ENCODE results near the gene LUC7L3. TPM values are rescaled to one million over a fixed set of nuclear protein-coding genes. Genes with fewer than 3 reads are reported as not detected.

LUC7L3 gene
- total RNA-seq, 3 donors from 2014 or later, result 91.0 to 122 (median 114) TPM

DNA sequence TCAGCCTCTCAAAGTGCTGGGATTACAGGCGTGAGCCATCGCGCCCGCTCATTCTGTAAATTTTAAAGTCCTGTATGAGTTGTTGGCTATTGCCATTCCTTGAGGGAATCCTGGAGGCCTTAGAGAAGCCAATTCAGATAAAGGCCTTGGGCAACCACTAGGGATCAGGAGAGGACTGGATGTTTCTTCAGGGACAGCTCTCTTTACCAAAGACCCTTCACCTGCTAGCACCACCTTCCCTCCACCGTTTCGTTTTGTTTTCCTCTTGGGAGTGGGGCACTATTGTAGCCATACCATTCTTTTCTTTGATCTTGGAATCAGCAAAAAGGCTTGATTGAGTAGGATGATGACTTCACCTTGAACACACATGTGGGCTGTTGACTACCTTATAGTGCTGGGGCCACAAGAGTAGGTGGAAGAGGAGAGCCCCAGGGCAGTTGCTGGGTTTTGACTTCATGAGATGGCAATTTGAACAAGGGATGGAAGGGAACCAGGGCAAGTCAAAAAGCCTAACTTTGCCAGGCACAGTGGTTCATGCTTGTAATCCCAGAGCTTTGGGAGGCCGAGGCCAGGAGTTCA is 54.9 kb downstream of the LUC7L3 start:
- no peaks in the 10 kb centered on the region for H3K4me1 ChIP-seq (ENCODE audit: low read depth)
- DNase-seq, result no peak
- TF ChIP-seq, protein P1, sequence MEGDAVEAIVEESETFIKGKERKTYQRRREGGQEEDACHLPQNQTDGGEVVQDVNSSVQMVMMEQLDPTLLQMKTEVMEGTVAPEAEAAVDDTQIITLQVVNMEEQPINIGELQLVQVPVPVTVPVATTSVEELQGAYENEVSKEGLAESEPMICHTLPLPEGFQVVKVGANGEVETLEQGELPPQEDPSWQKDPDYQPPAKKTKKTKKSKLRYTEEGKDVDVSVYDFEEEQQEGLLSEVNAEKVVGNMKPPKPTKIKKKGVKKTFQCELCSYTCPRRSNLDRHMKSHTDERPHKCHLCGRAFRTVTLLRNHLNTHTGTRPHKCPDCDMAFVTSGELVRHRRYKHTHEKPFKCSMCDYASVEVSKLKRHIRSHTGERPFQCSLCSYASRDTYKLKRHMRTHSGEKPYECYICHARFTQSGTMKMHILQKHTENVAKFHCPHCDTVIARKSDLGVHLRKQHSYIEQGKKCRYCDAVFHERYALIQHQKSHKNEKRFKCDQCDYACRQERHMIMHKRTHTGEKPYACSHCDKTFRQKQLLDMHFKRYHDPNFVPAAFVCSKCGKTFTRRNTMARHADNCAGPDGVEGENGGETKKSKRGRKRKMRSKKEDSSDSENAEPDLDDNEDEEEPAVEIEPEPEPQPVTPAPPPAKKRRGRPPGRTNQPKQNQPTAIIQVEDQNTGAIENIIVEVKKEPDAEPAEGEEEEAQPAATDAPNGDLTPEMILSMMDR (IDR thresholded peaks at IDR 0.05), result no peak
- no peak for ATAC-seq
- intact Hi-C loops (cut with DNase I, micrococcal nuclease), result no loop called here
- no peaks in the 10 kb centered on the region for H3K9me3 ChIP-seq
- H3K36me3 ChIP-seq (ENCODE audit: low read depth), result no peaks in the 10 kb centered on the region
- no peak overlapping the region for H3K4me3 ChIP-seq

DNA sequence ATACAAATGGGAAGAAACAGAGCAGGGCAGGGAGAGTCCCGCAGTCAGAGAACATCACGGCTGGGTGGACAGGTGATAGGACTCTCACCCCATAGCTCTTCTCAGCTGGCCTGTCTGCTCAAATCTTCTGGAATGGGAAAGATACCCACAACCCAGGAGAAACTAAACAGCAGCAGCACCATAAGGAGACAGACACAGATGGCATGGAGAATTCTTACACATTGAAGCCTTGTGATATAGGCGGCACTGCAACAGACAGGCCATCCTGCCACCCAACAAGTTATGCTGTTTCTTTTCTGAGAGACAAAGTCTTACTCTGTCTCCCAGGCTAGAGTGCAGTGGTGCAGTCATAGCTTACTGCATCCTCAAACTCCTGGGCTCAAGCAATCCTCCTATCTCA is 56.5 kb downstream of the LUC7L3 start:
- no peaks in the 10 kb centered on the region for H3K36me3 ChIP-seq (ENCODE audit: low read depth)
- no peaks in the 10 kb centered on the region for H3K4me1 ChIP-seq (ENCODE audit: low read depth)
- intact Hi-C loops (cut with DNase I, micrococcal nuclease), result no loop called here
- no peak for DNase-seq
- no peak overlapping the region for H3K4me3 ChIP-seq
- H3K9me3 ChIP-seq, result no peaks in the 10 kb centered on the region
- ATAC-seq, result no peak
- TF ChIP-seq, protein P1 (IDR thresholded peaks at IDR 0.05), result no peak

DNA sequence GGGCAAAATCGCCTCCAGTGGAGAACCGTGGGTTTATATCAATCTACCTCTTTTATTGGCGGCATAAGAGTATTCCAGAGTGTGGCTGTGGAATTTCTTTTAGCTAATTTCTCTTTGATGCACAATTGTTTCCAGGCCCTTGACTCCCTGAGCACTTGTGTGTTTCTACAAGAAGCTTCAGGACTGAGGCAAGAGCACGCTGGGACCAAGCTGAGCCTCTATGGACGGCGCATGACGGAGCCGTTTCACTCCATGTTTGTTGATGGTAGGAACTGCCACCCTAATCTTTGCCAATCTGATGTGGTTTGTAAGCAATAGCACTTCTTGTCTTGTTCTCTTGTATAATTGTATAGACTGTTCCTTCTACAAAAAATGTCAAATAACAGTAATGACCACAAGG is 59.1 kb downstream of the LUC7L3 start:
- TF ChIP-seq, protein P1 (IDR thresholded peaks at IDR 0.05), result no peak
- peak in 1 of 3 donors; percentile 14 for DNase-seq
- Histone ChIP-seq H3K4me3 (no peak overlapping the region), H3K9me3 (no peaks in the 10 kb centered on the region), H3K36me3 (ENCODE audit: low read depth) (no peaks in the 10 kb centered on the region), H3K4me1 (ENCODE audit: low read depth) (no peaks in the 10 kb centered on the region)
- intact Hi-C loops (cut with DNase I, micrococcal nuclease), result no loop called here
- ATAC-seq, result no peak

DNA sequence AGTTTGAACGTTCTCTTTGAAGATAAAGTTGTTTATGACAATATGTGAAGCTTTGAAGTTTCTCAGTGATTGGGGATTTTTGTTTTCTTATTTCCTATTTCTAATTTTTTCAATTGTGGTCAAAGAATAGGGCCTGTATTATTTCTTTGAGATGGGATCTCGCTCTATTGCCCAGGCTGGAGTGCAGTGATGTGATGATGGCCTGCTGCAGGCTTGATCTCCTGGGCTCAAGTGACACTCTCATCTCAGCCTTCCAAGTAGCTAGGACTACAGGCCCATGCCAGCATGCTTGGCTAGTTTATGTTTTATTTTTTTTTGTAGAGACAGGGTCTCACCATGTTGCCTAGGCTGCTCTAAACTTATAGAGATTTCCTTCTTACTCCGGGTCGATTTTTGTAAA is 59.6 kb downstream of the LUC7L3 start:
- DNase-seq, result no peak
- TF ChIP-seq, protein P1 (IDR thresholded peaks at IDR 0.05), result no peak
- H3K4me1 ChIP-seq (ENCODE audit: low read depth), result no peaks in the 10 kb centered on the region
- no peaks in the 10 kb centered on the region for H3K9me3 ChIP-seq
- ATAC-seq, result no peak
- intact Hi-C loops (cut with DNase I, micrococcal nuclease), result no loop called here
- no peak overlapping the region for H3K4me3 ChIP-seq
- no peaks in the 10 kb centered on the region for H3K36me3 ChIP-seq (ENCODE audit: low read depth)

DNA sequence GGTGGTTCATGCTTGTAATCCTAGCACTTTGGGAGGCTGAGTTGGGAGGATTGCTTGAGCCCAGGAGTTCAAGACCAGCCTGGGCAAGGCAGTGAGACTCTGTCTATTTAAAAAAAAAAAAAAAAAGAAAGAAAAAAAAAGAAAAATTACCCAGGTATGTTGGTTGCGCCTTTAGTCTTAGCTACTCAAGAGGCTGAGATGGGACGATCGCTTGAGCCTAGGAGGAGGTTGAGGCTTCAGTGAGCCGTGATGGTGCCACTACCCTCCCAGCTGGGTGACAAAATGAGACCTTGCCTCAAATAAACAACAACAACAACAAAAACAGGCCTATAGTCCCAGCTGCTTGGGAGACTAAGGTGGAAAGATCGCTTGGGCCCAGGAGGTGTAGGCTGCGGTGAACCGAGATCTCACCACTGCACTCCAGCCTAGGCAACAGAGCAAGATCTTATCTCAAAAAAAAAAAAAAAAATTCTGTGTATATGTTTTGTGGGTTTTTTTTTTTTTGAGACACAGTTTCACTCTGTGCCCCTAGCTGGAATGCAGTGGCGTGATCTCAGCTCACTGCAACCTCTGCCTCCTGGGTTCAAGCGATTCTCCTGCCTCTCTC is 60.4 kb downstream of the LUC7L3 start:
- H3K4me1 ChIP-seq (ENCODE audit: low read depth), result no peaks in the 10 kb centered on the region
- H3K9me3 ChIP-seq, result no peaks in the 10 kb centered on the region
- no peak overlapping the region for H3K4me3 ChIP-seq
- intact Hi-C loops (cut with DNase I, micrococcal nuclease), result loop anchor here (5.0 to 10.0 kb wide), 3 partner anchors 62 to 185 kb away; no protein-coding TSS in a partner anchor
- H3K36me3 ChIP-seq (ENCODE audit: low read depth), result no peaks in the 10 kb centered on the region
- DNase-seq (no peak), ATAC-seq (no peak)
- TF ChIP-seq, protein P1 (IDR thresholded peaks at IDR 0.05), result no peak
